A549 (cell line): Measurements from ENCODE around the gene GALP.

Experiments used
- CBX8 ChIP-seq: fragments of 200-600 bp; sonication (generic); IDR thresholded peaks from 2 replicates; pipeline ENCODE4 v1.6.1; 2016
- EP300 ChIP-seq, 2 experiments: fragments of >200 bp; sonication (Bioruptor Twin); formaldehyde crosslinking; IDR thresholded peaks; 2 replicates in 1 of 2; 3 replicates in 1 of 2; pipeline ENCODE4 v1.6.1; 2016 to 2017
- ESRRA ChIP-seq: fragments of 150-350 bp; IDR thresholded peaks from 2 replicates; pipeline ENCODE4 v1.6.1; 2014; ENCODE audit warnings: mild to moderate bottlenecking, low read length, borderline replicate concordance
- MAZ ChIP-seq: fragments of 150-350 bp; IDR thresholded peaks from 2 replicates; pipeline ENCODE4 v1.6.1; 2014; ENCODE audit warnings: antibody characterized with exemption, low read depth, low read length, borderline replicate concordance
- POLR2A ChIP-seq: IDR thresholded peaks from 2 replicates; pipeline ENCODE4 v1.6.1; 2012; ENCODE audit warnings: mild to moderate bottlenecking, low read length
- RFX5 ChIP-seq: fragments of 450-650 bp; IDR thresholded peaks from 2 replicates; pipeline ENCODE4 v1.7.1; 2014; ENCODE audit warnings: antibody characterized with exemption, mild to moderate bottlenecking, moderate library complexity
- TP53 ChIP-seq: fragments of 250-450 bp; sonication (Bioruptor Pico); IDR thresholded peaks from 2 replicates; pipeline ENCODE4 v1.5.0; 2021; ENCODE audit warnings: mild to moderate bottlenecking, moderate library complexity
- ZFP36 ChIP-seq: fragments of 450-650 bp; IDR thresholded peaks from 2 replicates; pipeline ENCODE4 v1.6.1; 2014; ENCODE audit warnings: borderline replicate concordance; ENCODE audit not compliant: partially characterized antibody
- TF ChIP-seq, protein P1 (sequence below): fragments of >200 bp; sonication (Bioruptor Twin); formaldehyde crosslinking; IDR thresholded peaks from 3 replicates; pipeline ENCODE4 v1.5.1; 2016
- TF ChIP-seq, protein P2 (sequence below): fragments of 200-600 bp; sonication (generic); IDR thresholded peaks from 2 replicates; pipeline ENCODE4 v1.6.1; 2016; ENCODE audit warnings: antibody characterized with exemption, mild to moderate bottlenecking, moderate library complexity
- TF ChIP-seq, protein P3 (sequence below): fragments of >200 bp; sonication (Bioruptor Twin); formaldehyde crosslinking; IDR thresholded peaks from 3 replicates; pipeline ENCODE4 v1.6.1; 2016
- TF ChIP-seq, protein P4 (sequence below): IDR thresholded peaks from 2 replicates; pipeline ENCODE4 v1.6.1; 2012

DNA sequence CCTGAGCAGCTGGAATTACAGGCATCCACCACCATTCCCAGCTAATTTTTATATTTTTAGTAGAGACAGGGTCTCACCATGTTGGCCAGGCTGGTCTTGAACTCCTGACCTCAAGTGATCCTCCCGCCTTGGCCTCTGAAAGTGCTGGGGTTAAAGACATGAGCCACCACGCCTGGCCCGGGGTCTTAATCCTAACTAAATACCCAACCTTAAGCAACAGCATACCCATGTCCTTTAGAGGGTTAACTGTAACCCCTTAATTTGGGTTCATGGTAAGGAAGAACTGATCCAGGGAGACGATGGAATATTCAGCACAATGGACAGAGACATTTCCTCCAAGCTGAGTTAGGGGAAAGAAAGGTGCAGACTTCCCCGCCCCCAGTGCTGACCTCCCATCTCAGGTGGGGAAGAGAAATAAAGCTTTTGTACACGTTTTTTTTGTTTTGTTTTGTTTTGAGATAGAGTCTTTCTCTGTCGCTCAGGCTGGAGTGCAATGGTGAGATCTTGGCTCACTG, 8.7 kb upstream of the GALP start:
- TF ChIP-seq ZFP36 (no peak), EP300 (IDR thresholded peaks at IDR 0.05) (no peak), POLR2A (no peak), TP53 (CRISPR knock-in tag) (no peak), CBX8 (no peak), ESRRA (no peak), RFX5 (no peak), MAZ (no peak)
- TF ChIP-seq, protein P1, sequence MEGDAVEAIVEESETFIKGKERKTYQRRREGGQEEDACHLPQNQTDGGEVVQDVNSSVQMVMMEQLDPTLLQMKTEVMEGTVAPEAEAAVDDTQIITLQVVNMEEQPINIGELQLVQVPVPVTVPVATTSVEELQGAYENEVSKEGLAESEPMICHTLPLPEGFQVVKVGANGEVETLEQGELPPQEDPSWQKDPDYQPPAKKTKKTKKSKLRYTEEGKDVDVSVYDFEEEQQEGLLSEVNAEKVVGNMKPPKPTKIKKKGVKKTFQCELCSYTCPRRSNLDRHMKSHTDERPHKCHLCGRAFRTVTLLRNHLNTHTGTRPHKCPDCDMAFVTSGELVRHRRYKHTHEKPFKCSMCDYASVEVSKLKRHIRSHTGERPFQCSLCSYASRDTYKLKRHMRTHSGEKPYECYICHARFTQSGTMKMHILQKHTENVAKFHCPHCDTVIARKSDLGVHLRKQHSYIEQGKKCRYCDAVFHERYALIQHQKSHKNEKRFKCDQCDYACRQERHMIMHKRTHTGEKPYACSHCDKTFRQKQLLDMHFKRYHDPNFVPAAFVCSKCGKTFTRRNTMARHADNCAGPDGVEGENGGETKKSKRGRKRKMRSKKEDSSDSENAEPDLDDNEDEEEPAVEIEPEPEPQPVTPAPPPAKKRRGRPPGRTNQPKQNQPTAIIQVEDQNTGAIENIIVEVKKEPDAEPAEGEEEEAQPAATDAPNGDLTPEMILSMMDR: no peak
- TF ChIP-seq, protein P2, sequence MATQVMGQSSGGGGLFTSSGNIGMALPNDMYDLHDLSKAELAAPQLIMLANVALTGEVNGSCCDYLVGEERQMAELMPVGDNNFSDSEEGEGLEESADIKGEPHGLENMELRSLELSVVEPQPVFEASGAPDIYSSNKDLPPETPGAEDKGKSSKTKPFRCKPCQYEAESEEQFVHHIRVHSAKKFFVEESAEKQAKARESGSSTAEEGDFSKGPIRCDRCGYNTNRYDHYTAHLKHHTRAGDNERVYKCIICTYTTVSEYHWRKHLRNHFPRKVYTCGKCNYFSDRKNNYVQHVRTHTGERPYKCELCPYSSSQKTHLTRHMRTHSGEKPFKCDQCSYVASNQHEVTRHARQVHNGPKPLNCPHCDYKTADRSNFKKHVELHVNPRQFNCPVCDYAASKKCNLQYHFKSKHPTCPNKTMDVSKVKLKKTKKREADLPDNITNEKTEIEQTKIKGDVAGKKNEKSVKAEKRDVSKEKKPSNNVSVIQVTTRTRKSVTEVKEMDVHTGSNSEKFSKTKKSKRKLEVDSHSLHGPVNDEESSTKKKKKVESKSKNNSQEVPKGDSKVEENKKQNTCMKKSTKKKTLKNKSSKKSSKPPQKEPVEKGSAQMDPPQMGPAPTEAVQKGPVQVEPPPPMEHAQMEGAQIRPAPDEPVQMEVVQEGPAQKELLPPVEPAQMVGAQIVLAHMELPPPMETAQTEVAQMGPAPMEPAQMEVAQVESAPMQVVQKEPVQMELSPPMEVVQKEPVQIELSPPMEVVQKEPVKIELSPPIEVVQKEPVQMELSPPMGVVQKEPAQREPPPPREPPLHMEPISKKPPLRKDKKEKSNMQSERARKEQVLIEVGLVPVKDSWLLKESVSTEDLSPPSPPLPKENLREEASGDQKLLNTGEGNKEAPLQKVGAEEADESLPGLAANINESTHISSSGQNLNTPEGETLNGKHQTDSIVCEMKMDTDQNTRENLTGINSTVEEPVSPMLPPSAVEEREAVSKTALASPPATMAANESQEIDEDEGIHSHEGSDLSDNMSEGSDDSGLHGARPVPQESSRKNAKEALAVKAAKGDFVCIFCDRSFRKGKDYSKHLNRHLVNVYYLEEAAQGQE: peak; percentile 87
- TF ChIP-seq, protein P3, sequence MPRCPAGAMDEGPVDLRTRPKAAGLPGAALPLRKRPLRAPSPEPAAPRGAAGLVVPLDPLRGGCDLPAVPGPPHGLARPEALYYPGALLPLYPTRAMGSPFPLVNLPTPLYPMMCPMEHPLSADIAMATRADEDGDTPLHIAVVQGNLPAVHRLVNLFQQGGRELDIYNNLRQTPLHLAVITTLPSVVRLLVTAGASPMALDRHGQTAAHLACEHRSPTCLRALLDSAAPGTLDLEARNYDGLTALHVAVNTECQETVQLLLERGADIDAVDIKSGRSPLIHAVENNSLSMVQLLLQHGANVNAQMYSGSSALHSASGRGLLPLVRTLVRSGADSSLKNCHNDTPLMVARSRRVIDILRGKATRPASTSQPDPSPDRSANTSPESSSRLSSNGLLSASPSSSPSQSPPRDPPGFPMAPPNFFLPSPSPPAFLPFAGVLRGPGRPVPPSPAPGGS: no peak
- TF ChIP-seq, protein P4, sequence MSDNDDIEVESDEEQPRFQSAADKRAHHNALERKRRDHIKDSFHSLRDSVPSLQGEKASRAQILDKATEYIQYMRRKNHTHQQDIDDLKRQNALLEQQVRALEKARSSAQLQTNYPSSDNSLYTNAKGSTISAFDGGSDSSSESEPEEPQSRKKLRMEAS: no peak
